ENCODE data around the gene PLPP6. TPM values are rescaled to one million over a fixed set of nuclear protein-coding genes. Genes with fewer than 3 reads are reported as not detected.

Gene PLPP6
- polyA plus RNA-seq, 1 experiment: 6.5 TPM

- POLR2A ChIA-PET: no interaction called here
- no peak overlapping the region for H3K4me3 ChIP-seq (ENCODE audit: low read depth, low read length)
- TF ChIP-seq CTCF (IDR thresholded peaks at IDR 0.05; ENCODE audit: insufficient read depth, low read depth, low read length): no peak
- H3K27me3 ChIP-seq (ENCODE audit: control insufficient read depth, insufficient read depth, low read length): no peaks in the 10 kb centered on the region
- DNase-seq (ENCODE audit: low read depth): no peak
- CTCF ChIA-PET: interaction anchor here (0.5 kb wide), 1 partner anchor 25 kb away, joined by 3 read pairs; no protein-coding TSS in a partner anchor
- H3K36me3 ChIP-seq (ENCODE audit: control insufficient read depth, insufficient read depth, low read length): peaks cover 3% of the 10 kb centered on the region; the same call in 1 of the 2 replicates
Measured at GRCh38 chr9:4701526-4701925, 39.4 kb downstream of the PLPP6 start.

GRCh38 chr9:4704129-4704528 lies 42.0 kb downstream of the PLPP6 start:
- CTCF ChIA-PET: no interaction called here
- POLR2A ChIA-PET: no interaction called here

DNA sequence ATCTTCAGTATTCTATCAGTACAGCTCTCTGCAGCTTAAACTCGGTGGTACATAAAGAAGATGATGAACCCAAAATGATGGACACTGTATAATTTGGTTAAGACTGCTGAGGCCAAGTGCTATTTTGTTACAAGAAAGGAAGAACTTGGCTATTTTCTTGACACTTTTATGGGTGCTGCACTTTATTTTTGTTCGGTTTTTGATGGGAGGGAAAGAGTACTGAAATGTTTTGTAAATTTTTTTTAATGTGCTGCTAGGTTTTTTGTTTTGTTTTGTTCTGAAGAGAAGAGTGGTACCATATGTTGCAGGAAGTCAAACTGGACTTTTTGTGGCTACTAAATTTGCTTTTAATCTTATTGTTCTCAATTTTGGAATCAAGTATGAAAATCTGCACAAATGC lies 43.9 kb downstream of the PLPP6 start:
- Histone ChIP-seq H3K4me3 (ENCODE audit: low read depth, low read length) (no peak overlapping the region), H3K27me3 (ENCODE audit: control insufficient read depth, insufficient read depth, low read length) (no peaks in the 10 kb centered on the region), H3K36me3 (ENCODE audit: control insufficient read depth, insufficient read depth, low read length) (peaks cover 1% of the 10 kb centered on the region; the same call in 1 of the 2 replicates)
- no peak for TF ChIP-seq CTCF (IDR thresholded peaks at IDR 0.05; ENCODE audit: insufficient read depth, low read depth, low read length)
- CTCF ChIA-PET: no interaction called here
- POLR2A ChIA-PET: interaction anchor here (0.7 kb wide), 1 partner anchor 27 kb away, joined by 3 read pairs; no protein-coding TSS in a partner anchor
- DNase-seq (ENCODE audit: low read depth): no peak

More at GRCh38 chr9:4704129-4704528, 42.0 kb downstream of the PLPP6 start:
- TF ChIP-seq CTCF (IDR thresholded peaks at IDR 0.05; ENCODE audit: insufficient read depth, low read depth, low read length): no peak
- no peak for DNase-seq (ENCODE audit: low read depth)
- Histone ChIP-seq H3K36me3 (ENCODE audit: control insufficient read depth, insufficient read depth, low read length) (peaks cover 3% of the 10 kb centered on the region), H3K4me3 (ENCODE audit: low read depth, low read length) (no peak overlapping the region), H3K27me3 (ENCODE audit: control insufficient read depth, insufficient read depth, low read length) (no peaks in the 10 kb centered on the region)

DNA sequence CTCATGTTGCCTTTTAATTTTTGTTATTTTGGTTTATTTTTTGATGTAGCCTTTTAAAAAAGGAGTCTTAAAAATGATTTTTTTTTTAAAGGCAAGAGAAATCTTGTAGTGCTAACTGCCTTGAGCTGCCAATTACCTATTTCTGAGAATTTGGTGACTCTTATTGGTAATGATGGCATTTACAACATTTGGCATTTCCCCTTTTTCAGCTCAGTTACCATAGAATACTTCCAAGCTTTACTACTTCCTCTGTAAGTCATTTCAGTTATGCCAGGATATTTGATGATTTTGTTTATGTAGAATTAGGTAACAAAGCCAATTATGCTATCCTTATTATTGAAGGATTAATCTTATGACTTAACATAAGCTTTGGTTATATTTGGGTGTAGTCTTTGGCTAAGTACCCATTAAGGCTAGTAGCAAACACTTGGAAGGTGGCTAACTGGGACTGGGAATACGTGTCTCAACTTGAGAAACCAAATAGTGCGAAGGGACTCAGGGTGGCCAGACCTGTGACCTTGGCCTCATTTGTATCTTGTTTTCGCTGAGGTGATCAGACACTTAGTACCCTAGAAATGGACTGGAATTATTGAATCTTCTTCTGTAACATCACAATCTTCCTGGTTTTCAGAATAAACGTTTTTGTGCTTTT lies 45.0 kb downstream of the PLPP6 start:
- peaks cover 1% of the 10 kb centered on the region; the same call in 1 of the 2 replicates for H3K36me3 ChIP-seq (ENCODE audit: control insufficient read depth, insufficient read depth, low read length)
- DNase-seq (ENCODE audit: low read depth): no peak
- H3K27me3 ChIP-seq (ENCODE audit: control insufficient read depth, insufficient read depth, low read length): no peaks in the 10 kb centered on the region
- no peak overlapping the region for H3K4me3 ChIP-seq (ENCODE audit: low read depth, low read length)
- TF ChIP-seq CTCF (IDR thresholded peaks at IDR 0.05; ENCODE audit: insufficient read depth, low read depth, low read length): no peak
- POLR2A ChIA-PET: no interaction called here
- CTCF ChIA-PET: no interaction called here

- ChIA-PET POLR2A (no interaction called here), CTCF (interaction anchor here (0.6 to 0.7 kb wide), 2 partner anchors 104 to 269 kb away, joined by 3 read pairs; no protein-coding TSS in a partner anchor)
- Histone ChIP-seq H3K36me3 (ENCODE audit: control insufficient read depth, insufficient read depth, low read length) (peaks cover 1% of the 10 kb centered on the region; the same call in 1 of the 2 replicates), H3K4me3 (ENCODE audit: low read depth, low read length) (no peak overlapping the region), H3K27me3 (ENCODE audit: control insufficient read depth, insufficient read depth, low read length) (no peaks in the 10 kb centered on the region)
- DNase-seq (ENCODE audit: low read depth): no peak
- TF ChIP-seq CTCF (IDR thresholded peaks at IDR 0.05; ENCODE audit: insufficient read depth, low read depth, low read length): no peak
Measured at GRCh38 chr9:4709380-4709779, 47.3 kb downstream of the PLPP6 start.
